K562 (cell line): ENCODE measurements around the gene CIAPIN1. TPM values are rescaled to one million over a fixed set of nuclear protein-coding genes. Genes with fewer than 3 reads are reported as not detected.

Experiments
- ATAC-seq: fragments of 200-7000 bp; cut with Tn5 transposase; 3 replicates; pipeline ENCODE4 v1.9.1; 2020; ENCODE audit warnings: moderate library complexity
- BruUV-seq: library from RNA; stranded (reverse); fragments of 400-500 nt; replicated peaks from 2 replicates; lab custom pipeline; 2021; lab: Mats Ljungman, UMichigan
- CTCF ChIA-PET: fragments of 300-600 bp; formaldehyde crosslinking; extraction: SDS; loops from one replicate; lab custom pipeline; 2021; ENCODE audit warnings: low intra/inter-chr PET ratio; lab: Yijun Ruan, JAX
- POLR2A ChIA-PET: fragments of 300-600, 350-650 bp; sonication (Branson Sonifier 250); formaldehyde crosslinking; extraction: SDS; loops from one replicate; lab custom pipeline; 2021; ENCODE audit warnings: antibody characterized with exemption, inconsistent platforms; lab: Yijun Ruan, JAX
- DNase-seq, 4 experiments: peaks; one replicate each; pipeline versions ENCODE4 v3.0.0 to v3.0.0-alpha.2; 2011 to 2018; ENCODE audit warnings: low spot score in 3 of 4, mixed read lengths in 3 of 4; ENCODE audit errors: extremely low read depth in 1 of 4
- FAIRE-seq: peaks from 2 replicates; lab custom pipeline; 2011; peaks lifted over from hg19 to GRCh38; lab: Jason Lieb, UNC
- H2AFZ ChIP-seq: 2 replicates; pipeline ENCODE4 v1.6.0; 2011; ENCODE audit warnings: low read depth, low read length, control low read depth, inconsistent platforms
- H3K27ac ChIP-seq: fragments of 200-600 bp; 3 replicates; pipeline ENCODE4 v1.8.0; 2011; ENCODE audit warnings: low read depth, mild to moderate bottlenecking, control low read depth, inconsistent platforms, low read length, moderate library complexity, mixed read lengths; ENCODE audit errors: extremely low read depth
- H3K27me3 ChIP-seq, 2 experiments: fragments of 300-600 bp in 1 of 2; 2 replicates in 1 of 2; 3 replicates in 1 of 2; pipeline versions ENCODE4 v1.6.0 to v1.8.0; 2011; ENCODE audit warnings: inconsistent platforms in 2 of 2, low read length in 2 of 2, mild to moderate bottlenecking in 1 of 2, mixed read lengths in 1 of 2, moderate library complexity in 1 of 2; ENCODE audit not compliant: control insufficient read depth in 2 of 2, insufficient read depth in 2 of 2
- H3K36me3 ChIP-seq: fragments of 300-600 bp; 3 replicates; pipeline ENCODE4 v1.8.0; 2011; ENCODE audit warnings: mild to moderate bottlenecking, low read length, inconsistent platforms; ENCODE audit not compliant: control insufficient read depth, insufficient read depth
- H3K4me1 ChIP-seq, 2 experiments: fragments of 200-600 bp in 1 of 2; replicated peaks in 1 of 2; 2 replicates in 1 of 2; 3 replicates in 1 of 2; pipeline versions ENCODE4 v1.5.1 to v1.8.0; 2011; ENCODE audit warnings: inconsistent platforms in 2 of 2, low read length in 2 of 2, mild to moderate bottlenecking in 1 of 2, mixed read lengths in 1 of 2, moderate library complexity in 1 of 2; ENCODE audit not compliant: control insufficient read depth in 2 of 2, insufficient read depth in 2 of 2
- H3K4me2 ChIP-seq: 2 replicates; pipeline ENCODE4 v1.6.1; 2011; ENCODE audit warnings: low read length, control low read depth, inconsistent platforms, mixed read lengths; ENCODE audit not compliant: insufficient read depth
- H3K4me3 ChIP-seq: fragments of 200-600 bp; sonication (generic), shearing (Covaris generic); 2 replicates; pipeline ENCODE4 v1.5.1; 2016; ENCODE audit warnings: control low read depth, inconsistent platforms
- H3K79me2 ChIP-seq: fragments of 200-600 bp; 3 replicates; pipeline ENCODE4 v1.8.0; 2011; ENCODE audit warnings: low read length, inconsistent platforms; ENCODE audit not compliant: control insufficient read depth, insufficient read depth
- H3K9ac ChIP-seq, 2 experiments: 2 replicates each; pipeline versions ENCODE4 v1.6.0 to v1.6.1; 2011; ENCODE audit warnings: low read depth in 2 of 2, low read length in 2 of 2, control low read depth in 1 of 2, inconsistent platforms in 1 of 2, mild to moderate bottlenecking in 1 of 2, mixed read lengths in 1 of 2; ENCODE audit not compliant: insufficient read depth in 1 of 2
- H3K9me1 ChIP-seq: one replicate; pipeline ENCODE4 v1.6.0; 2011; ENCODE audit warnings: inconsistent platforms, mild to moderate bottlenecking, low read length, moderate library complexity; ENCODE audit not compliant: control insufficient read depth, insufficient read depth
- H3K9me3 ChIP-seq: replicated peaks from 2 replicates; pipeline ENCODE4 v1.5.1; 2011; ENCODE audit warnings: low read depth, low read length, inconsistent platforms; ENCODE audit not compliant: control insufficient read depth, insufficient read depth
- H4K20me1 ChIP-seq: replicated peaks from 2 replicates; pipeline ENCODE4 v1.6.1; 2011; ENCODE audit warnings: low read length, inconsistent platforms, mixed read lengths; ENCODE audit not compliant: control insufficient read depth, insufficient read depth
- WGBS: fragments of 100-300 bp; shearing (Covaris generic); methylation state at CpG from one replicate; pipeline ENCODE4 v1.1.6; 2016; ENCODE audit warnings: low coverage, mixed read lengths; ENCODE audit not compliant: insufficient coverage; ENCODE audit errors: missing lambda C conversion rate; 5-methylcytosine and 5-hydroxymethylcytosine counted together
- in situ Hi-C: fragments of 300-500 bp; cut with MboI; formaldehyde crosslinking; loops from 4 replicates; pipeline ENCODE4 v1.15.0; 2018; ENCODE audit warnings: inconsistent platforms, mixed read lengths
- intact Hi-C: fragments of 100-400 bp; cut with micrococcal nuclease; formaldehyde crosslinking; loops from 2 replicates; pipeline ENCODE4 v1.14.2; 2022
- polyA plus RNA-seq, 8 experiments: library from polyadenylated mRNA; depleted of rRNA in 4 of 8; stranded (reverse) in 5 of 8; unstranded in 3 of 8; fragments of >200 nt; fragmentation: Nextera tagmentation in 2 of 8; fragmentation: Illumina TruSeq in 1 of 8; extraction: Ambion mirVana in 2 of 8; extraction: Trizol in 1 of 8; gene quantifications; 2 replicates each; pipeline versions ENCODE4 v1.2.1 to v1.2.3, GENCODE V29; 2011 to 2014; ENCODE audit warnings: inconsistent platforms in 1 of 8, missing spikeins in 1 of 8
- total RNA-seq, 7 experiments: library from RNA; depleted of rRNA in 6 of 7; stranded (reverse); fragments of >200 nt in 6 of 7; fragmentation: Illumina TruSeq in 2 of 7; extraction: Trizol in 2 of 7; gene quantifications; 2 replicates each; pipeline versions ENCODE4 v1.2.1 to v1.2.3, GENCODE V29; 2011 to 2021; ENCODE audit warnings: low replicate concordance in 1 of 7
- TF ChIP-seq, protein P1 (sequence below): fragments of 450-650 bp; IDR thresholded peaks from 2 replicates; pipeline ENCODE4 v1.6.1; 2017; ENCODE audit warnings: mild to moderate bottlenecking, moderate library complexity
- TF ChIP-seq, protein P2 (sequence below): fragments of 450-650 bp; IDR thresholded peaks from 2 replicates; pipeline ENCODE4 v1.6.1; 2018; ENCODE audit not compliant: partially characterized antibody

Gene CIAPIN1
- total and polyA plus RNA-seq, 9 of the 15 experiments (the other 6 are each of a cell fraction or from before 2014, with no cell fraction given): 71.8 to 263 (median 95.7) TPM

DNA sequence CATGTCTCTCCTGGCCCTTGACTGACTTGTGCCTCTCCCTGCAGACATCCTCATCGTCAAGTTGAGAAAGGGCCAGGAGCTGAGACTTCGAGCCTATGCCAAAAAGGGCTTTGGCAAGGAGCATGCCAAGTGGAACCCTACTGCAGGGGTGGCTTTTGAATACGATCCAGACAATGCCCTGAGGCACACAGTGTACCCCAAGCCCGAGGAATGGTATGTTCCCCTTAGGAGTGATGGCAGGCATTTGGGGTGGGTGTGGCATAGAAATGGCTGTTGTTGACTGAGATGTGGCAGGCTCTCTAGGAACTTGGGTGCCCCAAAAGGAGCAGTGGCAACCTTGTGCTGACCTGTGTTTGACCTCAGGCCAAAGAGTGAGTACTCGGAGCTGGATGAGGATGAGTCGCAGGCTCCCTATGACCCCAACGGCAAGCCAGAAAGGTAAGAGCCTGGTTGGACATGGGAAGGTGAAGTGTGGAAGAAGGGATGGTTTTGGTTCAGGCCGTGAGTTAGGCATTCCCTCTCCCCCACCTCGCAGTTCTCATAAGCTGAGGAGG, 22.8 kb upstream of the CIAPIN1 start:
- DNase-seq: no peak
- Histone ChIP-seq H3K36me3 (peaks cover 88% of the 10 kb centered on the region), H4K20me1 (0 out of 2 replicates have a peak, but pooled peaks cover 4% of the 10 kb centered on the region), H3K4me1 (peaks cover 0 to 3% of the 10 kb centered on the region in 2 experiments; a peak in 3 of 5 replicates), H3K9ac (no peak overlapping the region), H3K27me3 (no peaks in the 10 kb centered on the region), H3K27ac (no peak overlapping the region), H3K4me3 (no peak overlapping the region), H3K79me2 (peaks cover 5% of the 10 kb centered on the region; the same call in 2 of the 3 replicates), H3K9me1 (peaks cover 3% of the 10 kb centered on the region), H3K9me3 (no peaks in the 10 kb centered on the region), H3K4me2 (no peak overlapping the region), H2AFZ (no peak overlapping the region)
- CTCF ChIA-PET: no interaction called here
- BruUV-seq: no TSS peak
- WGBS: 94% methylated on average over 7 of the region's 9 CpGs
- in situ Hi-C loops: no loop called here
- intact Hi-C loops: no loop called here
- ATAC-seq: no peak
- POLR2A ChIA-PET: interaction anchor here (0.7 to 1.5 kb wide), 6 partner anchors 8 to 73 kb away, joined by 3 to 7 read pairs (median 4); partner anchors contain the start of genes ADGRG5, CIAPIN1, COQ9 and POLR2C
- FAIRE-seq: no peak
- TF ChIP-seq, protein P1, sequence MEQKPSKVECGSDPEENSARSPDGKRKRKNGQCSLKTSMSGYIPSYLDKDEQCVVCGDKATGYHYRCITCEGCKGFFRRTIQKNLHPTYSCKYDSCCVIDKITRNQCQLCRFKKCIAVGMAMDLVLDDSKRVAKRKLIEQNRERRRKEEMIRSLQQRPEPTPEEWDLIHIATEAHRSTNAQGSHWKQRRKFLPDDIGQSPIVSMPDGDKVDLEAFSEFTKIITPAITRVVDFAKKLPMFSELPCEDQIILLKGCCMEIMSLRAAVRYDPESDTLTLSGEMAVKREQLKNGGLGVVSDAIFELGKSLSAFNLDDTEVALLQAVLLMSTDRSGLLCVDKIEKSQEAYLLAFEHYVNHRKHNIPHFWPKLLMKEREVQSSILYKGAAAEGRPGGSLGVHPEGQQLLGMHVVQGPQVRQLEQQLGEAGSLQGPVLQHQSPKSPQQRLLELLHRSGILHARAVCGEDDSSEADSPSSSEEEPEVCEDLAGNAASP: no peak
- TF ChIP-seq, protein P2, sequence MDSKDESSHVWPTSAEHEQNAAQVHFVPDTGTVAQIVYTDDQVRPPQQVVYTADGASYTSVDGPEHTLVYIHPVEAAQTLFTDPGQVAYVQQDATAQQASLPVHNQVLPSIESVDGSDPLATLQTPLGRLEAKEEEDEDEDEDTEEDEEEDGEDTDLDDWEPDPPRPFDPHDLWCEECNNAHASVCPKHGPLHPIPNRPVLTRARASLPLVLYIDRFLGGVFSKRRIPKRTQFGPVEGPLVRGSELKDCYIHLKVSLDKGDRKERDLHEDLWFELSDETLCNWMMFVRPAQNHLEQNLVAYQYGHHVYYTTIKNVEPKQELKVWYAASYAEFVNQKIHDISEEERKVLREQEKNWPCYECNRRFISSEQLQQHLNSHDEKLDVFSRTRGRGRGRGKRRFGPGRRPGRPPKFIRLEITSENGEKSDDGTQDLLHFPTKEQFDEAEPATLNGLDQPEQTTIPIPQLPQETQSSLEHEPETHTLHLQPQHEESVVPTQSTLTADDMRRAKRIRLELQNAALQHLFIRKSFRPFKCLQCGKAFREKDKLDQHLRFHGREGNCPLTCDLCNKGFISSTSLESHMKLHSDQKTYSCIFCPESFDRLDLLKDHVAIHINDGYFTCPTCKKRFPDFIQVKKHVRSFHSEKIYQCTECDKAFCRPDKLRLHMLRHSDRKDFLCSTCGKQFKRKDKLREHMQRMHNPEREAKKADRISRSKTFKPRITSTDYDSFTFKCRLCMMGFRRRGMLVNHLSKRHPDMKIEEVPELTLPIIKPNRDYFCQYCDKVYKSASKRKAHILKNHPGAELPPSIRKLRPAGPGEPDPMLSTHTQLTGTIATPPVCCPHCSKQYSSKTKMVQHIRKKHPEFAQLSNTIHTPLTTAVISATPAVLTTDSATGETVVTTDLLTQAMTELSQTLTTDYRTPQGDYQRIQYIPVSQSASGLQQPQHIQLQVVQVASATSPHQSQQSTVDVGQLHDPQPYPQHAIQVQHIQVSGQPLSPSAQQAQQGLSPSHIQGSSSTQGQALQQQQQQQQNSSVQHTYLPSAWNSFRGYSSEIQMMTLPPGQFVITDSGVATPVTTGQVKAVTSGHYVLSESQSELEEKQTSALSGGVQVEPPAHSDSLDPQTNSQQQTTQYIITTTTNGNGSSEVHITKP: peak; percentile 79
